Brain microvascular endothelial cell (primary cell): ENCODE results near the gene TMEM184A.

Experiments
- DNase-seq: peaks from one replicate; pipeline ENCODE4 v3.0.0-alpha.2; 2020
- H3K27ac ChIP-seq: fragments of 250-450 bp; sonication (Bioruptor Pico); 2 replicates; pipeline ENCODE4 v1.5.1; 2020; ENCODE audit warnings: mild to moderate bottlenecking, moderate library complexity
- H3K27me3 ChIP-seq: fragments of 250-450 bp; sonication (Bioruptor Pico); replicated peaks from 2 replicates; pipeline ENCODE4 v1.5.1; 2020; ENCODE audit warnings: mild to moderate bottlenecking
- H3K36me3 ChIP-seq: fragments of 250-450 bp; sonication (Bioruptor Pico); replicated peaks from 2 replicates; pipeline ENCODE4 v1.5.1; 2020; ENCODE audit warnings: mild to moderate bottlenecking
- H3K4me3 ChIP-seq: 2 replicates; pipeline ENCODE4 v1.5.1; 2011; ENCODE audit warnings: low read depth, mild to moderate bottlenecking, control low read depth, low read length, moderate library complexity
- in situ Hi-C: cut with HindIII; loops from 2 replicates; pipeline ENCODE4 v1.10.0; 2017; ENCODE audit warnings: low sequenced_read_pairs, low pct_ligation_motif_present
- TF ChIP-seq, protein P1 (sequence below): IDR thresholded peaks from 2 replicates; pipeline ENCODE4 v1.5.1; 2011; ENCODE audit warnings: low read depth, mild to moderate bottlenecking, moderate library complexity, low read length, control low read depth, inconsistent platforms; ENCODE audit errors: missing control alignments

Gene TMEM184A

GRCh38 chr7:1511444-1512422 lies 44.3 kb downstream of the TMEM184A start:
- Histone ChIP-seq H3K4me3 (no peak overlapping the region), H3K36me3 (no peaks in the 10 kb centered on the region), H3K27me3 (no peaks in the 10 kb centered on the region), H3K27ac (no peak overlapping the region)
- in situ Hi-C loops = no loop called here
- no peak for DNase-seq
- TF ChIP-seq, protein P1, sequence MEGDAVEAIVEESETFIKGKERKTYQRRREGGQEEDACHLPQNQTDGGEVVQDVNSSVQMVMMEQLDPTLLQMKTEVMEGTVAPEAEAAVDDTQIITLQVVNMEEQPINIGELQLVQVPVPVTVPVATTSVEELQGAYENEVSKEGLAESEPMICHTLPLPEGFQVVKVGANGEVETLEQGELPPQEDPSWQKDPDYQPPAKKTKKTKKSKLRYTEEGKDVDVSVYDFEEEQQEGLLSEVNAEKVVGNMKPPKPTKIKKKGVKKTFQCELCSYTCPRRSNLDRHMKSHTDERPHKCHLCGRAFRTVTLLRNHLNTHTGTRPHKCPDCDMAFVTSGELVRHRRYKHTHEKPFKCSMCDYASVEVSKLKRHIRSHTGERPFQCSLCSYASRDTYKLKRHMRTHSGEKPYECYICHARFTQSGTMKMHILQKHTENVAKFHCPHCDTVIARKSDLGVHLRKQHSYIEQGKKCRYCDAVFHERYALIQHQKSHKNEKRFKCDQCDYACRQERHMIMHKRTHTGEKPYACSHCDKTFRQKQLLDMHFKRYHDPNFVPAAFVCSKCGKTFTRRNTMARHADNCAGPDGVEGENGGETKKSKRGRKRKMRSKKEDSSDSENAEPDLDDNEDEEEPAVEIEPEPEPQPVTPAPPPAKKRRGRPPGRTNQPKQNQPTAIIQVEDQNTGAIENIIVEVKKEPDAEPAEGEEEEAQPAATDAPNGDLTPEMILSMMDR = no peak

- in situ Hi-C loops = no loop called here
- TF ChIP-seq, protein P1 = no peak
- Histone ChIP-seq H3K36me3 (no peaks in the 10 kb centered on the region), H3K27ac (no peak overlapping the region), H3K27me3 (no peaks in the 10 kb centered on the region), H3K4me3 (no peak overlapping the region)
- no peak for DNase-seq
Observed at GRCh38 chr7:1510780-1511154, 45.2 kb downstream of the TMEM184A start.

- no peak overlapping the region for H3K27ac ChIP-seq
- in situ Hi-C loops = no loop called here
- no peaks in the 10 kb centered on the region for H3K36me3 ChIP-seq
- TF ChIP-seq, protein P1 = no peak
- no peaks in the 10 kb centered on the region for H3K27me3 ChIP-seq
- no peak for DNase-seq
- H3K4me3 ChIP-seq = no peak overlapping the region
Observed at GRCh38 chr7:1509226-1509625, 46.8 kb downstream of the TMEM184A start.

GRCh38 chr7:1508277-1508758 lies 47.7 kb downstream of the TMEM184A start:
- H3K27me3 ChIP-seq = no peaks in the 10 kb centered on the region
- H3K27ac ChIP-seq = no peak overlapping the region
- no peak overlapping the region for H3K4me3 ChIP-seq
- in situ Hi-C loops = no loop called here
- H3K36me3 ChIP-seq = peaks cover 2% of the 10 kb centered on the region
- no peak for DNase-seq
- TF ChIP-seq, protein P1 = no peak

DNA sequence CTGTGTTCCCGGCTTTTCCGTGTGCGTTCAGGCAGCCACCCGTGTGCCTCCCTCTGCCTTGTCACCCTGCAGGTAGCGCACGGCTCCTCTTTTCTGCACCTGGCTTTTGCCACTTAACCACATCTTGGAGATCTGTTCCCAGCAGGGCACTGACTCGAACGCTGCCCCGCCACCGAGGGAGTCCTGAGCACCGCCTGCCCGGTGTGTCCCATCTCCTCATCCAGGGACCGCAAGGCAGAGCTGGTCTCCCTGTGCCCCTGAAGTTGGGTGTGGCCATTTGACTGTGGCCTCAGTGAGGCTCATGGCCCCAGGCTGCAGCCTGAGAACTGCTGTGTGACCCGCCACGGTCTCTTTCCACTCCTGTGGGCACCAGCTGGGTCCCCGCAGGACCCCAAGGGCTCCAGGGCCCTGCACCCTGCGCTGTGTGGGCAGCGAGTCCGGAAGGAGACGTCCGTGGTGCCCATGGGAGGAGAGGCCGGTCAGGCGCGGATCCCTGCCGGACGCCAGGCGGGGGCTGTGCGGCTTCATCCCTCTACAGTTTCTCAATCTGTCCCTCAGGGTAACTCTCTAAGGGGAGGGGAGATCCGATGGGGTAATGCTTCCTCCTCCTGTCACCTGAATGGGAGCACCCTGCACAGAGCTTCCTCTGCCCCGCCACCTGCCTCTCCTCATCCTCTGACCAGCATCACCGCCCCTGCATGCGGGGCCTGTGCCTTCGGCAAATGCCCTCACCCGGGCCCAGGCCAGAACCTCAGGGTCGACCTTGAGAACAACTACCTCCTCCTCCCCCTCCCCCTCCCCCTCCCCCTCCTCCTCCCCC lies 50.1 kb downstream of the TMEM184A start:
- Histone ChIP-seq H3K36me3 (peaks cover 9% of the 10 kb centered on the region), H3K4me3 (no peak overlapping the region), H3K27ac (no peak overlapping the region), H3K27me3 (no peaks in the 10 kb centered on the region)
- TF ChIP-seq, protein P1 = no peak
- DNase-seq = no peak
- in situ Hi-C loops = no loop called here
